HepG2 (cell line): ENCODE results near the gene SLC39A1. TPM values are rescaled to one million over a fixed set of nuclear protein-coding genes. Genes with fewer than 3 reads are reported as not detected.

Source experiments
- ATAC-seq: fragments of 200-7000 bp; cut with Tn5 transposase; 3 replicates; pipeline ENCODE4 v1.9.1; 2020; ENCODE audit warnings: mild to moderate bottlenecking, moderate library complexity
- BruUV-seq: library from RNA; stranded (reverse); fragments of 400-500 nt; replicated peaks from 2 replicates; lab custom pipeline; 2021; lab: Mats Ljungman, UMichigan
- CTCF ChIA-PET: fragments of 300-600 bp; formaldehyde crosslinking; extraction: SDS; loops from one replicate; lab custom pipeline; 2021; ENCODE audit warnings: low total read pairs, inconsistent platforms, low intra/inter-chr PET ratio; lab: Yijun Ruan, JAX
- POLR2A ChIA-PET: fragments of 350-600 bp; sonication (Branson Sonifier 250); formaldehyde crosslinking; loops from one replicate; lab custom pipeline; 2020; ENCODE audit warnings: antibody characterized with exemption, inconsistent platforms; lab: Yijun Ruan, JAX
- DNase-seq: peaks from one replicate; pipeline ENCODE4 v3.0.0-alpha.2; 2015; ENCODE audit warnings: low spot score
- FAIRE-seq: peaks from 3 replicates; lab custom pipeline; 2011; peaks lifted over from hg19 to GRCh38; lab: Jason Lieb, UNC
- H2AFZ ChIP-seq: one replicate; pipeline ENCODE4 v1.6.1; 2011; ENCODE audit warnings: low read length, inconsistent platforms
- H3K27ac ChIP-seq: fragments of 300-600 bp; 3 replicates; pipeline ENCODE4 v1.8.0; 2011; ENCODE audit warnings: mixed run types, mild to moderate bottlenecking, mixed read lengths, low read length, inconsistent platforms; ENCODE audit not compliant: insufficient read depth; ENCODE audit errors: extremely low read length
- H3K27me3 ChIP-seq, 2 experiments: fragments of 200-600 bp in 1 of 2; 2 replicates in 1 of 2; 3 replicates in 1 of 2; pipeline versions ENCODE4 v1.6.0 to v1.8.0; 2011; ENCODE audit warnings: low read length in 2 of 2, mild to moderate bottlenecking in 2 of 2, moderate library complexity in 2 of 2, inconsistent platforms in 1 of 2; ENCODE audit not compliant: insufficient read depth in 2 of 2, control insufficient read depth in 1 of 2
- H3K36me3 ChIP-seq, 2 experiments: fragments of 200-600 bp in 1 of 2; replicated peaks in 1 of 2; 2 replicates in 1 of 2; 3 replicates in 1 of 2; pipeline versions ENCODE4 v1.5.1 to v1.8.0; 2011; ENCODE audit warnings: low read length in 2 of 2, inconsistent platforms in 1 of 2; ENCODE audit not compliant: insufficient read depth in 2 of 2, control insufficient read depth in 1 of 2
- H3K4me1 ChIP-seq: 2 replicates; pipeline ENCODE4 v1.5.1; 2012; ENCODE audit warnings: low read length, inconsistent platforms; ENCODE audit not compliant: insufficient read depth
- H3K4me2 ChIP-seq: 2 replicates; pipeline ENCODE4 v1.6.0; 2011; ENCODE audit warnings: low read depth, low read length, inconsistent platforms
- H3K4me3 ChIP-seq, 3 experiments: fragments of 200-600 bp in 1 of 3; sonication (generic), shearing (Covaris generic) in 1 of 3; replicated peaks in 1 of 3; 2 replicates each; pipeline ENCODE4 v1.5.1; 2011 to 2016; ENCODE audit warnings: low read length in 3 of 3, inconsistent platforms in 2 of 3, low read depth in 2 of 3, mild to moderate bottlenecking in 2 of 3, control low read depth in 1 of 3, mixed read lengths in 1 of 3; ENCODE audit not compliant: insufficient read depth in 1 of 3
- H3K79me2 ChIP-seq: one replicate; pipeline ENCODE4 v1.6.1; 2011; ENCODE audit warnings: low read length, inconsistent platforms; ENCODE audit not compliant: insufficient read depth
- H3K9ac ChIP-seq: 2 replicates; pipeline ENCODE4 v1.6.0; 2011; ENCODE audit warnings: mild to moderate bottlenecking, low read depth, low read length, inconsistent platforms; ENCODE audit not compliant: insufficient read depth
- H3K9me3 ChIP-seq: 2 replicates; pipeline ENCODE4 v1.5.1; 2012; ENCODE audit warnings: mild to moderate bottlenecking, low read length
- H4K20me1 ChIP-seq: 2 replicates; pipeline ENCODE4 v1.6.0; 2011; ENCODE audit warnings: inconsistent platforms, mild to moderate bottlenecking, low read length, moderate library complexity; ENCODE audit not compliant: insufficient read depth
- DBP ChIP-seq: sonication (generic); formaldehyde crosslinking; IDR thresholded peaks from 2 replicates; pipeline ENCODE4 v1.4.0; 2020; ENCODE audit warnings: missing genetic modification reagents; ENCODE audit errors: not compliant biosample characterization
- IKZF5 ChIP-seq: IDR thresholded peaks from 2 replicates; pipeline ENCODE4 v1.6.1; 2018; ENCODE audit warnings: missing genetic modification reagents, mild to moderate bottlenecking, missing compliant biosample characterization
- TERF1 ChIP-seq: sonication (generic); formaldehyde crosslinking; IDR thresholded peaks from 2 replicates; pipeline ENCODE4 v1.8.0; 2022; ENCODE audit warnings: mild to moderate bottlenecking, missing genetic modification reagents, moderate library complexity
- ZNF143 ChIP-seq: sonication (generic); formaldehyde crosslinking; IDR thresholded peaks from 2 replicates; pipeline ENCODE4 v1.4.0; 2020; ENCODE audit warnings: missing genetic modification reagents
- ZNF609 ChIP-seq: sonication (generic); formaldehyde crosslinking; IDR thresholded peaks from 2 replicates; pipeline ENCODE4 v1.4.0; 2020; ENCODE audit warnings: mild to moderate bottlenecking, missing genetic modification reagents, borderline replicate concordance
- ZNF724P ChIP-seq: sonication (generic); formaldehyde crosslinking; IDR thresholded peaks from 2 replicates; pipeline ENCODE4 v1.8.0; 2022; ENCODE audit warnings: missing genetic modification reagents, borderline replicate concordance
- WGBS: methylation state at CpG from one replicate; pipeline ENCODE4 v1.1.6; 2017; ENCODE audit warnings: low lambda C conversion rate; 5-methylcytosine and 5-hydroxymethylcytosine counted together
- in situ Hi-C: cut with HindIII; loops from 2 replicates; pipeline ENCODE4 v1.10.0; 2017; ENCODE audit warnings: low pct_unique_long_range_greater_than_20kb; ENCODE audit not compliant: extremely low pct_ligation_motif_present
- intact Hi-C: fragments of 100-400 bp; cut with micrococcal nuclease; formaldehyde crosslinking; loops from one replicate; pipeline ENCODE4 v1.10.0; 2022; ENCODE audit not compliant: unreplicated experiment
- polyA plus RNA-seq, 8 experiments: library from polyadenylated mRNA; depleted of rRNA in 3 of 8; stranded (reverse) in 7 of 8; unstranded in 1 of 8; fragments of >200 nt; fragmentation: Illumina TruSeq in 4 of 8; extraction: Trizol in 4 of 8; gene quantifications; 2 replicates each; pipeline versions ENCODE4 v1.2.1 to v1.2.3, GENCODE V29; 2011 to 2016; ENCODE audit warnings: low read depth in 4 of 8, missing spikeins in 1 of 8, mixed read lengths in 1 of 8; ENCODE audit not compliant: insufficient read depth in 1 of 8
- total RNA-seq, 5 experiments: library from RNA; depleted of rRNA; stranded (reverse); fragments of >200 nt; fragmentation: Illumina TruSeq; extraction: Trizol; gene quantifications; 2 replicates each; pipeline ENCODE4 v1.2.3, GENCODE V29; 2016; ENCODE audit warnings: low read depth in 1 of 5

Gene SLC39A1
- total and polyA plus RNA-seq, 2 of the 13 experiments (the other 11 are each of a cell fraction or from before 2014, with no cell fraction given): 71.2 to 78.4 TPM

GRCh38 chr1:153921080-153921802, 42.1 kb downstream of the SLC39A1 start:
- H3K27ac ChIP-seq: peak overlapping the region; percentile 83
- no peak for DNase-seq
- peak overlapping the region; percentile 90 for H3K4me2 ChIP-seq
- peaks cover 0 to 3% of the 10 kb centered on the region in 2 experiments; a peak in 2 of 5 replicates for H3K36me3 ChIP-seq
- peak overlapping the region; percentile 84 for H3K9ac ChIP-seq
- CTCF ChIA-PET: no interaction called here
- peaks cover 26% of the 10 kb centered on the region for H4K20me1 ChIP-seq
- no peaks in the 10 kb centered on the region for H3K9me3 ChIP-seq
- H3K4me1 ChIP-seq: peaks cover 38% of the 10 kb centered on the region
- in situ Hi-C loops (no loop called here), intact Hi-C loops (loop anchor here (5.0 kb wide), 1 partner anchor 36 kb away; the partner anchor contains the start of gene CRTC2)
- H2AFZ ChIP-seq: no peak overlapping the region
- no TSS peak for BruUV-seq
- 47% methylated on average over 3 of the region's 3 CpGs for WGBS
- no peaks in the 10 kb centered on the region; a peak in 2 of 5 replicates for H3K27me3 ChIP-seq
- no peak for TF ChIP-seq ZNF609
- TF ChIP-seq DBP: no peak
- no peak for TF ChIP-seq ZNF143 (CRISPR knock-in tag)
- no peak for TF ChIP-seq TERF1
- TF ChIP-seq IKZF5 (CRISPR knock-in tag): no peak
- no peak for TF ChIP-seq ZNF724P
- H3K4me3 ChIP-seq: peak overlapping the region; percentile 74 to 80 (median 79)
- no peak for ATAC-seq
- peaks cover 50% of the 10 kb centered on the region for H3K79me2 ChIP-seq
- no peak for FAIRE-seq
- POLR2A ChIA-PET: interaction anchor here (0.6 to 1.0 kb wide), 2 partner anchors 46 to 66 kb away, joined by 3 read pairs; partner anchors contain the start of gene CREB3L4
